HEK293 (cell line): ENCODE measurements around the gene POLK.

Experiments
- CTCF ChIA-PET: fragments of 350-600 bp; formaldehyde crosslinking; extraction: SDS; loops from one replicate; lab custom pipeline; 2021; ENCODE audit warnings: antibody characterized with exemption; lab: Yijun Ruan, JAX
- POLR2A ChIA-PET: fragments of 300-600 bp; formaldehyde crosslinking; extraction: SDS; loops from one replicate; lab custom pipeline; 2020; ENCODE audit warnings: antibody characterized with exemption, inconsistent platforms; lab: Yijun Ruan, JAX
- H3K27ac ChIP-seq: fragments of 200-500 bp; sonication (Bioruptor generic); 2 replicates; pipeline ENCODE4 v1.5.1; 2014; ENCODE audit warnings: low read depth, low read length, control low read depth, inconsistent platforms; ENCODE audit errors: extremely low read depth
- H3K36me3 ChIP-seq, 2 experiments: fragments of 200-500 bp in 1 of 2; sonication (Bioruptor generic) in 1 of 2; 1 replicate in 1 of 2; 2 replicates in 1 of 2; pipeline ENCODE4 v1.5.1; 2014 to 2017; ENCODE audit warnings: inconsistent platforms in 2 of 2, low read length in 2 of 2; ENCODE audit not compliant: control insufficient read depth in 2 of 2, insufficient read depth in 1 of 2
- H3K4me1 ChIP-seq: fragments of 200-500 bp; sonication (Bioruptor generic); 2 replicates; pipeline ENCODE4 v1.5.1; 2014; ENCODE audit warnings: mild to moderate bottlenecking, low read length, inconsistent platforms; ENCODE audit not compliant: control insufficient read depth, insufficient read depth
- H3K4me3 ChIP-seq: 2 replicates; pipeline ENCODE4 v1.5.1; 2011; ENCODE audit warnings: low read depth, mild to moderate bottlenecking, control low read depth, low read length, moderate library complexity
- H3K9me3 ChIP-seq: fragments of 200-500 bp; sonication (Bioruptor generic); 2 replicates; pipeline ENCODE4 v1.5.1; 2014; ENCODE audit warnings: low read depth, low read length, inconsistent platforms; ENCODE audit not compliant: control insufficient read depth, insufficient read depth
- GLIS1 ChIP-seq: fragments of 450-650 bp; formaldehyde crosslinking; IDR thresholded peaks from 2 replicates; pipeline ENCODE4 v1.5.1; 2016; ENCODE audit warnings: missing biosample characterization, missing genetic modification characterization
- KLF7 ChIP-seq: fragments of 450-650 bp; formaldehyde crosslinking; IDR thresholded peaks from 2 replicates; pipeline ENCODE4 v1.5.1; 2016; ENCODE audit warnings: missing biosample characterization, missing genetic modification characterization, borderline replicate concordance
- KLF9 ChIP-seq: fragments of 450-650 bp; formaldehyde crosslinking; IDR thresholded peaks from 2 replicates; pipeline ENCODE4 v1.5.1; 2016; ENCODE audit warnings: missing biosample characterization, missing genetic modification characterization, low read depth
- PATZ1 ChIP-seq: fragments of 450-650 bp; formaldehyde crosslinking; IDR thresholded peaks from 2 replicates; pipeline ENCODE4 v1.5.1; 2016; ENCODE audit warnings: missing biosample characterization, missing genetic modification characterization
- PRDM2 ChIP-seq: fragments of 450-650 bp; formaldehyde crosslinking; IDR thresholded peaks from 2 replicates; pipeline ENCODE4 v1.5.1; 2016; ENCODE audit warnings: missing biosample characterization, missing genetic modification characterization, borderline replicate concordance
- SALL2 ChIP-seq: fragments of 450-650 bp; formaldehyde crosslinking; IDR thresholded peaks from 2 replicates; pipeline ENCODE4 v1.5.0; 2017; ENCODE audit warnings: missing biosample characterization, mild to moderate bottlenecking, missing genetic modification characterization, borderline replicate concordance
- YY2 ChIP-seq: fragments of 450-650 bp; formaldehyde crosslinking; IDR thresholded peaks from 2 replicates; pipeline ENCODE4 v1.5.1; 2016; ENCODE audit warnings: missing biosample characterization, missing genetic modification characterization
- ZBTB11 ChIP-seq: fragments of 450-650 bp; formaldehyde crosslinking; conservative IDR thresholded peaks from 2 replicates; pipeline ENCODE4 v1.5.1; 2016; ENCODE audit warnings: low read depth, missing biosample characterization, missing genetic modification characterization
- ZFP3 ChIP-seq: fragments of 450-650 bp; formaldehyde crosslinking; IDR thresholded peaks from 2 replicates; pipeline ENCODE4 v1.5.1; 2016; ENCODE audit warnings: low read depth, missing biosample characterization, missing genetic modification characterization
- ZNF146 ChIP-seq: fragments of 450-650 bp; formaldehyde crosslinking; IDR thresholded peaks from 2 replicates; pipeline ENCODE4 v1.5.1; 2016; ENCODE audit warnings: missing biosample characterization, missing genetic modification characterization
- ZNF2 ChIP-seq: fragments of 450-650 bp; formaldehyde crosslinking; IDR thresholded peaks from 2 replicates; pipeline ENCODE4 v1.5.1; 2016; ENCODE audit warnings: missing biosample characterization, missing genetic modification characterization
- ZNF248 ChIP-seq: fragments of 450-650 bp; formaldehyde crosslinking; IDR thresholded peaks from 2 replicates; pipeline ENCODE4 v1.5.1; 2017; ENCODE audit warnings: missing biosample characterization, missing genetic modification characterization
- ZNF354C ChIP-seq: fragments of 450-650 bp; formaldehyde crosslinking; IDR thresholded peaks from 2 replicates; pipeline ENCODE4 v1.5.1; 2016; ENCODE audit warnings: missing biosample characterization, missing genetic modification characterization, low read depth, borderline replicate concordance
- ZNF391 ChIP-seq: fragments of 450-650 bp; formaldehyde crosslinking; IDR thresholded peaks from 2 replicates; pipeline ENCODE4 v1.5.1; 2016; ENCODE audit warnings: low read depth, missing biosample characterization, missing genetic modification characterization, borderline replicate concordance
- ZNF398 ChIP-seq: fragments of 450-650 bp; formaldehyde crosslinking; IDR thresholded peaks from 2 replicates; pipeline ENCODE4 v1.5.1; 2017; ENCODE audit warnings: missing biosample characterization, missing genetic modification characterization
- ZNF48 ChIP-seq: fragments of 450-650 bp; formaldehyde crosslinking; IDR thresholded peaks from 2 replicates; pipeline ENCODE4 v1.5.1; 2016; ENCODE audit warnings: missing biosample characterization, missing genetic modification characterization
- ZNF707 ChIP-seq: fragments of 450-650 bp; formaldehyde crosslinking; IDR thresholded peaks from 2 replicates; pipeline ENCODE4 v1.5.1; 2016; ENCODE audit warnings: missing biosample characterization, missing genetic modification characterization
- ZSCAN5A ChIP-seq: fragments of 450-650 bp; formaldehyde crosslinking; IDR thresholded peaks from 2 replicates; pipeline ENCODE4 v1.5.1; 2016; ENCODE audit warnings: missing biosample characterization, missing genetic modification characterization

POLK gene

GRCh38 chr5:75616371-75616881, 104.7 kb downstream of the POLK start:
- CTCF ChIA-PET: interaction anchor here (0.6 kb wide), 1 partner anchor 92 kb away, joined by 4 read pairs; no protein-coding TSS in a partner anchor
- Histone ChIP-seq H3K4me3 (no peak overlapping the region), H3K9me3 (no peaks in the 10 kb centered on the region), H3K4me1 (peaks cover 15% of the 10 kb centered on the region), H3K36me3 (no peaks in the 10 kb centered on the region), H3K27ac (no peak overlapping the region)
- TF ChIP-seq ZNF2 (tag by site-specific recombination) (no peak), ZNF48 (tag by site-specific recombination) (no peak), GLIS1 (tag by site-specific recombination) (peak; percentile 56)
- POLR2A ChIA-PET: no interaction called here

GRCh38 chr5:75616971-75617621, 105.4 kb downstream of the POLK start:
- POLR2A ChIA-PET: no interaction called here
- TF ChIP-seq ZFP3 (tag by site-specific recombination) (no peak), ZNF391 (tag by site-specific recombination) (no peak), PRDM2 (tag by site-specific recombination) (no peak), KLF7 (tag by site-specific recombination) (no peak), KLF9 (tag by site-specific recombination) (no peak), ZBTB11 (no peak), ZNF354C (tag by site-specific recombination) (no peak), SALL2 (no peak), ZNF707 (tag by site-specific recombination) (no peak), YY2 (no peak), ZNF398 (tag by site-specific recombination) (no peak), PATZ1 (tag by site-specific recombination) (no peak), ZSCAN5A (tag by site-specific recombination) (no peak), ZNF146 (tag by site-specific recombination) (no peak), ZNF248 (tag by site-specific recombination) (no peak)

More at GRCh38 chr5:75616971-75617621, 105.4 kb downstream of the POLK start:
- H3K9me3 ChIP-seq: no peaks in the 10 kb centered on the region
- H3K4me3 ChIP-seq: no peak overlapping the region
- no peak overlapping the region; the same call in 1 of the 2 replicates for H3K27ac ChIP-seq
- CTCF ChIA-PET: interaction anchor here (0.6 kb wide), 1 partner anchor 91 kb away, joined by 4 read pairs; no protein-coding TSS in a partner anchor
- H3K36me3 ChIP-seq: no peaks in the 10 kb centered on the region
- H3K4me1 ChIP-seq: peaks cover 10% of the 10 kb centered on the region
